ENCODE data around the gene KXD1.
"Not testable (repeated sequence)": the region's sequence is repeated elsewhere in the genome, so short reads cannot be mapped to it uniquely, and the experiment has no call there.

The KXD1 gene

GRCh38 chr19:18580311-18580710, 22.6 kb downstream of the KXD1 start:
- DNase-seq (ENCODE audit: low read depth): no peak

- DNase-seq (ENCODE audit: low read depth): no peak
Observed at GRCh38 chr19:18586306-18586705, 28.6 kb downstream of the KXD1 start.

GRCh38 chr19:18587561-18587960, 29.9 kb downstream of the KXD1 start:
- DNase-seq (ENCODE audit: low read depth): no peak

- DNase-seq (ENCODE audit: low read depth): no peak
Observed at GRCh38 chr19:18587962-18588610, 30.4 kb downstream of the KXD1 start.

- peak; percentile 83 for DNase-seq (ENCODE audit: low read depth)
Observed at GRCh38 chr19:18588611-18589379, 31.1 kb downstream of the KXD1 start, which contains the start of gene REX1BD. Gene REX1BD (plus strand): TSS chr19:18588798. CDS start chr19:18588802, 4 bp downstream.

GRCh38 chr19:18589380-18590272, 32.0 kb downstream of the KXD1 start:
- DNase-seq (ENCODE audit: low read depth): no peak

GRCh38 chr19:18590273-18591272, 32.9 kb downstream of the KXD1 start:
- DNase-seq (ENCODE audit: low read depth): no peak

GRCh38 chr19:18591735-18592385, 34.2 kb downstream of the KXD1 start:
- DNase-seq (ENCODE audit: low read depth): no peak

- not testable (repeated sequence) for DNase-seq (ENCODE audit: low read depth)
Observed at GRCh38 chr19:18592732-18593131, 35.1 kb downstream of the KXD1 start.

GRCh38 chr19:18593367-18594095, 35.9 kb downstream of the KXD1 start:
- DNase-seq (ENCODE audit: low read depth): no peak

GRCh38 chr19:18594096-18594823, 36.6 kb downstream of the KXD1 start:
- DNase-seq (ENCODE audit: low read depth): peak; percentile 67

GRCh38 chr19:18594824-18595373, 37.2 kb downstream of the KXD1 start:
- DNase-seq (ENCODE audit: low read depth): no peak

GRCh38 chr19:18595475-18595874, 37.8 kb downstream of the KXD1 start:
- DNase-seq (ENCODE audit: low read depth): no peak

- no peak for DNase-seq (ENCODE audit: low read depth)
Observed at GRCh38 chr19:18596752-18597157, 39.1 kb downstream of the KXD1 start.

GRCh38 chr19:18597809-18598660, 40.4 kb downstream of the KXD1 start:
- no peak for DNase-seq (ENCODE audit: low read depth)

- DNase-seq (ENCODE audit: low read depth): no peak
Observed at GRCh38 chr19:18599485-18599884, 41.8 kb downstream of the KXD1 start.

- DNase-seq (ENCODE audit: low read depth): not testable (repeated sequence)
Observed at GRCh38 chr19:18600692-18601397, 43.2 kb downstream of the KXD1 start.
